GM12878 (cell line): ENCODE measurements around the gene ABCA7. TPM values are rescaled to one million over a fixed set of nuclear protein-coding genes. Genes with fewer than 3 reads are reported as not detected.

Experiments
- ATAC-seq: fragments of 200-7000 bp; cut with Tn5 transposase; 3 replicates; pipeline ENCODE4 v1.9.1; 2020; ENCODE audit warnings: mild to moderate bottlenecking, moderate library complexity
- BruUV-seq: library from RNA; stranded (reverse); fragments of 400-500 nt; replicated peaks from 2 replicates; lab custom pipeline; 2021; lab: Mats Ljungman, UMichigan
- CTCF ChIA-PET: fragments of 300-600 bp; sonication (Branson Sonifier 250); formaldehyde crosslinking; extraction: SDS; loops from one replicate; lab custom pipeline; 2021; ENCODE audit warnings: inconsistent platforms; lab: Yijun Ruan, JAX
- POLR2A ChIA-PET: fragments of 350-600 bp; formaldehyde crosslinking; extraction: SDS; loops from one replicate; lab custom pipeline; 2021; ENCODE audit warnings: inconsistent platforms; lab: Charles Lee
- RAD21 ChIA-PET: fragments of 300-600 bp; sonication (Branson Sonifier 250); formaldehyde crosslinking; loops from one replicate; lab custom pipeline; 2023; ENCODE audit warnings: antibody characterized with exemption; ENCODE audit not compliant: unreplicated experiment; lab: Charles Lee
- SMC1A ChIA-PET: fragments of 300-600 bp; sonication (Branson Sonifier 250); formaldehyde crosslinking; loops from one replicate; lab custom pipeline; 2023; ENCODE audit not compliant: unreplicated experiment, uncharacterized antibody; lab: Charles Lee
- DNase-seq: peaks from one replicate; pipeline ENCODE4 v3.0.0-alpha.2; 2011; ENCODE audit warnings: low read depth, low spot score
- FAIRE-seq: peaks from 3 replicates; lab custom pipeline; 2011; peaks lifted over from hg19 to GRCh38; lab: Jason Lieb, UNC
- H2AFZ ChIP-seq: 2 replicates; pipeline ENCODE4 v1.6.0; 2011; ENCODE audit warnings: low read depth, low read length, control low read depth; ENCODE audit not compliant: control insufficient read depth
- H3K27ac ChIP-seq: 2 replicates; pipeline ENCODE4 v1.5.1; 2011; ENCODE audit warnings: control low read depth; ENCODE audit not compliant: control insufficient read depth, insufficient read depth
- H3K27me3 ChIP-seq, 2 experiments: replicated peaks in 1 of 2; 2 replicates each; pipeline versions ENCODE4 v1.6.0 to v1.6.1; 2011; ENCODE audit warnings: low read length in 1 of 2; ENCODE audit not compliant: control insufficient read depth in 2 of 2, insufficient read depth in 2 of 2
- H3K36me3 ChIP-seq, 2 experiments: 2 replicates each; pipeline ENCODE4 v1.5.1; 2011; ENCODE audit warnings: low read length in 1 of 2; ENCODE audit not compliant: control insufficient read depth in 2 of 2, insufficient read depth in 2 of 2
- H3K4me1 ChIP-seq: 2 replicates; pipeline ENCODE4 v1.6.1; 2011; ENCODE audit warnings: mild to moderate bottlenecking, low read length, moderate library complexity, mixed read lengths; ENCODE audit not compliant: control insufficient read depth, insufficient read depth
- H3K4me2 ChIP-seq: 2 replicates; pipeline ENCODE4 v1.6.0; 2011; ENCODE audit warnings: control low read depth; ENCODE audit not compliant: control insufficient read depth, insufficient read depth
- H3K4me3 ChIP-seq: fragments of 200-600 bp; sonication (generic); 2 replicates; pipeline ENCODE4 v1.5.1; 2016
- H3K79me2 ChIP-seq: 2 replicates; pipeline ENCODE4 v1.6.0; 2011; ENCODE audit warnings: low read length; ENCODE audit not compliant: control insufficient read depth, insufficient read depth
- H3K9ac ChIP-seq: 2 replicates; pipeline ENCODE4 v1.8.0; 2011; ENCODE audit warnings: low read length, control low read depth, mixed read lengths; ENCODE audit not compliant: control insufficient read depth, insufficient read depth
- H3K9me3 ChIP-seq: replicated peaks from 3 replicates; pipeline ENCODE4 v1.5.1; 2011; ENCODE audit warnings: mild to moderate bottlenecking, low read length; ENCODE audit not compliant: control insufficient read depth, insufficient read depth
- H4K20me1 ChIP-seq: 2 replicates; pipeline ENCODE4 v1.6.0; 2011; ENCODE audit not compliant: control insufficient read depth, insufficient read depth
- ASH2L ChIP-seq: fragments of 300-600, 200-600 bp; sonication (generic); IDR thresholded peaks from 2 replicates; pipeline ENCODE4 v1.6.1; 2017; ENCODE audit warnings: low read depth, mild to moderate bottlenecking, borderline replicate concordance
- CREB1 ChIP-seq: IDR thresholded peaks from 2 replicates; pipeline ENCODE4 v1.6.1; 2012; ENCODE audit warnings: low read depth, mild to moderate bottlenecking, inconsistent platforms
- IKZF2 ChIP-seq, 2 experiments: fragments of 450-650 bp; IDR thresholded peaks; 2 replicates each; pipeline ENCODE4 v1.6.1; 2017; ENCODE audit warnings: mild to moderate bottlenecking in 2 of 2, moderate library complexity in 2 of 2
- JUND ChIP-seq: IDR thresholded peaks from 2 replicates; pipeline ENCODE4 v1.6.1; 2012; ENCODE audit warnings: low read depth, mild to moderate bottlenecking, low read length, improper control_type of control experiment, moderate library complexity
- MEF2B ChIP-seq: fragments of 450-650 bp; IDR thresholded peaks from 2 replicates; pipeline ENCODE4 v1.6.1; 2018; ENCODE audit warnings: mild to moderate bottlenecking, moderate library complexity; ENCODE audit not compliant: partially characterized antibody, poor library complexity, severe bottlenecking
- NR2C2 ChIP-seq: IDR thresholded peaks from 2 replicates; pipeline ENCODE4 v1.6.1; 2011; ENCODE audit warnings: borderline replicate concordance, low read depth; ENCODE audit not compliant: control insufficient read depth, insufficient read length
- POLR2AphosphoS5 ChIP-seq: IDR thresholded peaks from 2 replicates; pipeline ENCODE4 v1.6.1; 2011; ENCODE audit warnings: mild to moderate bottlenecking, low read length, inconsistent platforms
- RCOR1 ChIP-seq: conservative IDR thresholded peaks from 2 replicates; pipeline ENCODE4 v1.6.1; 2012; ENCODE audit warnings: low read depth, low read length, improper control_type of control experiment
- SMARCA5 ChIP-seq: fragments of 450-650 bp; IDR thresholded peaks from 2 replicates; pipeline ENCODE4 v1.6.1; 2017; ENCODE audit warnings: mild to moderate bottlenecking
- YY1 ChIP-seq: IDR thresholded peaks from 2 replicates; pipeline ENCODE4 v1.6.1; 2011; ENCODE audit warnings: low read depth, mild to moderate bottlenecking, low read length
- ZNF207 ChIP-seq: fragments of 450-650 bp; IDR thresholded peaks from 2 replicates; pipeline ENCODE4 v1.6.1; 2014; ENCODE audit warnings: antibody characterized with exemption, mild to moderate bottlenecking, borderline replicate concordance
- WGBS: methylation state at CpG from one replicate; pipeline ENCODE4 v1.1.6; 2016; ENCODE audit warnings: low lambda C conversion rate; ENCODE audit not compliant: insufficient replicate concordance, insufficient coverage; ENCODE audit errors: missing lambda C conversion rate; 5-methylcytosine and 5-hydroxymethylcytosine counted together
- in situ Hi-C: fragments of 300-500 bp; cut with MboI; formaldehyde crosslinking; loops from 9 replicates; pipeline ENCODE4 v1.14.3; 2018; ENCODE audit warnings: mixed read lengths
- intact Hi-C: fragments of 100-400 bp; cut with micrococcal nuclease; formaldehyde crosslinking; loops from one replicate; pipeline ENCODE4 v1.14.2; 2022; ENCODE audit not compliant: unreplicated experiment
- polyA plus RNA-seq, 11 experiments: library from polyadenylated mRNA; depleted of rRNA in 4 of 11; unstranded in 6 of 11; stranded (reverse) in 5 of 11; fragments of >200 nt; fragmentation: Nextera tagmentation in 4 of 11; fragmentation: Illumina TruSeq in 1 of 11; extraction: Ambion mirVana in 4 of 11; extraction: Trizol in 1 of 11; gene quantifications; 1 replicate in 1 of 11; 2 replicates in 10 of 11; pipeline versions ENCODE4 v1.2.1 to v1.2.3, GENCODE V29; 2011 to 2016; ENCODE audit warnings: inconsistent platforms in 2 of 11, missing spikeins in 2 of 11, low read depth in 1 of 11
- total RNA-seq, 4 experiments: library from RNA; depleted of rRNA in 3 of 4; stranded (reverse); fragments of >200 nt in 3 of 4; fragmentation: Illumina TruSeq in 1 of 4; extraction: Trizol in 1 of 4; gene quantifications; 2 replicates each; pipeline versions ENCODE4 v1.2.1 to v1.2.3, GENCODE V29; 2013 to 2021
- TF ChIP-seq, protein P1 (sequence below): IDR thresholded peaks from 2 replicates; pipeline ENCODE4 v1.6.1; 2012; ENCODE audit warnings: low read depth, low read length, improper control_type of control experiment

The ABCA7 gene
- total and polyA plus RNA-seq, 10 of the 15 experiments (the other 5 are each of a cell fraction or from before 2014, with no cell fraction given) = 1.0 to 49.5 (median 14.8) TPM

DNA sequence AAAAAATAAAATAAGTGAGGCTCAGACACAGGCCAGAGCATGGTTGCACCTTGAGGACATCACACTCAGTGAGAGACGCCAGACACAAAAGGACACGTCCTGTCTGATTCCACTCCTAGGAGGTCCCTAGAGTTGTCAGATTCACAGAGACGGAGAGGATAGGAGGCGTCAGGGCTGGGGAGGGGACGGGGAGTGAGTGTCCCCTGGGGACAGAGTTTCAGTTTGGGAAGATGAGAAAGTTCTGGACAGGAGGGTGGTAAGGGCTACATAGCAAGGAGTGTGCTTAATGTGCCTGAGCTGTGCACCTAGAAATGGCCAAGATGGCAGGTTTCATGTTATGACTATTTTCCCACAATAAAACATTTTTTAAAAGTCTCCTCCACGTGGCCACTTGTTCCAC, 41.8 kb upstream of the ABCA7 start:
- Histone ChIP-seq H3K36me3 (no peaks in the 10 kb centered on the region; a peak in 2 of 4 replicates), H3K4me1 (no peaks in the 10 kb centered on the region; the same call in 1 of the 2 replicates), H3K27me3 (peaks cover 3 to 5% of the 10 kb centered on the region in 2 experiments; a peak in 3 of 4 replicates), H2AFZ (no peak overlapping the region), H3K4me2 (no peak overlapping the region), H3K27ac (no peak overlapping the region), H3K79me2 (no peaks in the 10 kb centered on the region), H3K9me3 (no peaks in the 10 kb centered on the region), H3K4me3 (no peak overlapping the region), H4K20me1 (no peaks in the 10 kb centered on the region), H3K9ac (no peak overlapping the region)
- POLR2A ChIA-PET = interaction anchor here (0.5 to 0.6 kb wide), 2 partner anchors 57 to 237 kb away, joined by 5 read pairs; no protein-coding TSS in a partner anchor
- SMC1A ChIA-PET = no interaction called here
- RAD21 ChIA-PET = interaction anchor here (3.3 kb wide), 1 partner anchor 14 kb away, joined by 11 read pairs; the partner anchor contains the start of gene WDR18
- ATAC-seq (no peak), DNase-seq (no peak), FAIRE-seq (no peak)
- in situ Hi-C loops (no loop called here), intact Hi-C loops (loop anchor here (5.0 kb wide), 1 partner anchor 136 kb away; no protein-coding TSS in a partner anchor)
- CTCF ChIA-PET = interaction anchor here (1.2 to 2.6 kb wide), 5 partner anchors 14 to 140 kb away, joined by 3 to 11 read pairs (median 4); partner anchors contain the start of gene WDR18
- 10% methylated on average over 6 of the region's 6 CpGs for WGBS
- BruUV-seq = no TSS peak
- no peak for TF ChIP-seq YY1
- no peak for TF ChIP-seq NR2C2
- TF ChIP-seq, protein P1, sequence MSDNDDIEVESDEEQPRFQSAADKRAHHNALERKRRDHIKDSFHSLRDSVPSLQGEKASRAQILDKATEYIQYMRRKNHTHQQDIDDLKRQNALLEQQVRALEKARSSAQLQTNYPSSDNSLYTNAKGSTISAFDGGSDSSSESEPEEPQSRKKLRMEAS = no peak
- TF ChIP-seq POLR2AphosphoS5 = no peak
- TF ChIP-seq CREB1 = no peak
- no peak for TF ChIP-seq ASH2L
- no peak for TF ChIP-seq MEF2B
- TF ChIP-seq RCOR1 = no peak
- TF ChIP-seq IKZF2 (IDR thresholded peaks at IDR 0.05) = no peak
- TF ChIP-seq JUND = no peak
- no peak for TF ChIP-seq ZNF207
- no peak for TF ChIP-seq SMARCA5
